IMR-90 (cell line): ENCODE results near the gene GMPPB. TPM values are rescaled to one million over a fixed set of nuclear protein-coding genes. Genes with fewer than 3 reads are reported as not detected.

Experiments used
- ATAC-seq: fragments of 200-7000 bp; cut with Tn5 transposase; 2 replicates; pipeline ENCODE4 v1.9.1; 2020; ENCODE audit warnings: low read depth, mild to moderate bottlenecking, moderate library complexity
- BruUV-seq: library from RNA; stranded (reverse); fragments of 400-500 nt; replicated peaks from 2 replicates; lab custom pipeline; 2021; lab: Mats Ljungman, UMichigan
- CTCF ChIA-PET: fragments of 300-600 bp; formaldehyde crosslinking; extraction: SDS; loops from one replicate; lab custom pipeline; 2021; ENCODE audit warnings: antibody characterized with exemption; lab: Yijun Ruan, JAX
- POLR2A ChIA-PET: fragments of 300-600 bp; sonication (Branson Sonifier 250); formaldehyde crosslinking; loops from one replicate; lab custom pipeline; 2022; ENCODE audit warnings: antibody characterized with exemption; ENCODE audit not compliant: unreplicated experiment; lab: Charles Lee
- DNase-seq: peaks from one replicate; pipeline ENCODE4 v3.0.0; 2013
- H2AFZ ChIP-seq: replicated peaks from 2 replicates; pipeline ENCODE3; 2013; ENCODE audit warnings: low read length, mild to moderate bottlenecking; ENCODE audit not compliant: poor library complexity
- H2AK5ac ChIP-seq: 2 replicates; pipeline ENCODE4 v1.6.1; 2013; ENCODE audit warnings: low read depth, low read length, inconsistent platforms
- H2AK9ac ChIP-seq: replicated peaks from 2 replicates; pipeline ENCODE3; 2013; ENCODE audit warnings: mild to moderate bottlenecking, low read depth, low read length, moderate library complexity; ENCODE audit not compliant: poor library complexity
- H2BK120ac ChIP-seq: 2 replicates; pipeline ENCODE4 v1.6.1; 2013; ENCODE audit warnings: low read depth, low read length, inconsistent platforms
- H2BK15ac ChIP-seq: 3 replicates; pipeline ENCODE4 v1.6.1; 2013; ENCODE audit warnings: low read depth, low read length, inconsistent platforms
- H2BK20ac ChIP-seq: 2 replicates; pipeline ENCODE4 v1.6.1; 2013; ENCODE audit warnings: low read depth, mild to moderate bottlenecking, inconsistent platforms, low read length, moderate library complexity
- H2BK5ac ChIP-seq: 2 replicates; pipeline ENCODE4 v1.6.1; 2013; ENCODE audit warnings: mild to moderate bottlenecking, low read depth, low read length, inconsistent platforms; ENCODE audit not compliant: poor library complexity, severe bottlenecking
- H3K14ac ChIP-seq: replicated peaks from 2 replicates; pipeline ENCODE4 v1.6.1; 2013; ENCODE audit warnings: low read depth, low read length, inconsistent platforms
- H3K18ac ChIP-seq: 2 replicates; pipeline ENCODE4 v1.6.1; 2013; ENCODE audit warnings: low read depth, low read length, control low read depth
- H3K23ac ChIP-seq: 2 replicates; pipeline ENCODE4 v1.6.1; 2013; ENCODE audit warnings: low read depth, low read length, inconsistent platforms
- H3K27ac ChIP-seq: 2 replicates; pipeline ENCODE4 v1.5.1; 2013; ENCODE audit warnings: mild to moderate bottlenecking, control low read depth, low read length; ENCODE audit not compliant: insufficient read depth
- H3K27me3 ChIP-seq: 2 replicates; pipeline ENCODE4 v1.6.1; 2013; ENCODE audit warnings: low read length; ENCODE audit not compliant: control insufficient read depth, insufficient read depth
- H3K36me3 ChIP-seq: 2 replicates; pipeline ENCODE4 v1.6.1; 2013; ENCODE audit warnings: low read length, mixed read lengths; ENCODE audit not compliant: control insufficient read depth, insufficient read depth
- H3K4ac ChIP-seq: 2 replicates; pipeline ENCODE4 v1.6.1; 2013; ENCODE audit warnings: low read depth, low read length, inconsistent platforms
- H3K4me1 ChIP-seq: 2 replicates; pipeline ENCODE4 v1.6.1; 2013; ENCODE audit warnings: low read length, mixed read lengths; ENCODE audit not compliant: control insufficient read depth, insufficient read depth
- H3K4me2 ChIP-seq: 2 replicates; pipeline ENCODE4 v1.6.1; 2013; ENCODE audit warnings: low read depth, mild to moderate bottlenecking, control low read depth, low read length, moderate library complexity
- H3K4me3 ChIP-seq: 2 replicates; pipeline ENCODE4 v1.5.1; 2013; ENCODE audit warnings: low read depth, mild to moderate bottlenecking, control low read depth, low read length, moderate library complexity; ENCODE audit not compliant: insufficient read depth
- H3K56ac ChIP-seq: 2 replicates; pipeline ENCODE4 v1.6.1; 2013; ENCODE audit warnings: low read length, inconsistent platforms; ENCODE audit not compliant: insufficient read depth; ENCODE audit errors: extremely low read depth
- H3K79me1 ChIP-seq, 2 experiments: 2 replicates each; pipeline ENCODE4 v1.6.1; 2013; ENCODE audit warnings: low read length in 2 of 2, inconsistent platforms in 1 of 2, low read depth in 1 of 2
- H3K9ac ChIP-seq: 2 replicates; pipeline ENCODE4 v1.6.1; 2013; ENCODE audit warnings: low read depth, low read length, control low read depth
- H3K9me1 ChIP-seq: 2 replicates; pipeline ENCODE4 v1.6.1; 2013; ENCODE audit warnings: low read length, inconsistent platforms; ENCODE audit not compliant: insufficient read depth
- H3K9me3 ChIP-seq: 2 replicates; pipeline ENCODE4 v1.6.1; 2013; ENCODE audit warnings: low read length; ENCODE audit not compliant: control insufficient read depth, insufficient read depth
- H4K20me1 ChIP-seq: 2 replicates; pipeline ENCODE4 v1.6.1; 2013; ENCODE audit warnings: low read length, inconsistent platforms; ENCODE audit not compliant: insufficient read depth
- H4K5ac ChIP-seq: 2 replicates; pipeline ENCODE4 v1.6.1; 2013; ENCODE audit warnings: mild to moderate bottlenecking, low read depth, low read length, control low read depth
- H4K8ac ChIP-seq, 2 experiments: 2 replicates each; pipeline ENCODE4 v1.6.1; 2013; ENCODE audit warnings: low read depth in 2 of 2, low read length in 2 of 2, control low read depth in 1 of 2, inconsistent platforms in 1 of 2
- H4K91ac ChIP-seq: 2 replicates; pipeline ENCODE4 v1.6.1; 2013; ENCODE audit warnings: low read depth, low read length, inconsistent platforms; ENCODE audit not compliant: insufficient read depth
- CEBPB ChIP-seq: IDR thresholded peaks from 2 replicates; pipeline ENCODE4 v1.6.1; 2012; ENCODE audit warnings: low read depth, low read length, improper control_type of control experiment
- MAFK ChIP-seq: IDR thresholded peaks from 2 replicates; pipeline ENCODE4 v1.6.1; 2012; ENCODE audit warnings: low read depth, low read length, improper control_type of control experiment
- POLR2A ChIP-seq: IDR thresholded peaks from 2 replicates; pipeline ENCODE4 v1.6.1; 2012; ENCODE audit warnings: mild to moderate bottlenecking, low read depth, low read length
- RCOR1 ChIP-seq: IDR thresholded peaks from 2 replicates; pipeline ENCODE4 v1.6.1; 2012; ENCODE audit warnings: mild to moderate bottlenecking, low read length, improper control_type of control experiment; ENCODE audit not compliant: insufficient replicate concordance
- WGBS, 2 experiments: methylation state at CpG; one replicate each; pipeline versions ENCODE4 v1.1.5 to v1.1.7; 2013; ENCODE audit warnings: missing lambda C conversion rate in 2 of 2; ENCODE audit not compliant: insufficient read length in 1 of 2; ENCODE audit errors: extremely low coverage in 2 of 2; 5-methylcytosine and 5-hydroxymethylcytosine counted together
- dilution Hi-C: fragments of 300-500 bp; cut with HindIII; formaldehyde crosslinking; loops from one replicate; pipeline ENCODE4 v1.14.3; 2018; ENCODE audit warnings: low sequenced_read_pairs; ENCODE audit not compliant: unreplicated experiment
- in situ Hi-C: fragments of 300-500 bp; cut with MboI; formaldehyde crosslinking; loops from 3 replicates; pipeline ENCODE4 v1.14.3; 2019; ENCODE audit warnings: low sequenced_read_pairs, inconsistent platforms, mixed read lengths
- intact Hi-C: fragments of 100-400 bp; cut with micrococcal nuclease; formaldehyde crosslinking; loops from 2 replicates; pipeline ENCODE4 v1.10.0; 2022
- polyA plus RNA-seq, 3 experiments: library from polyadenylated mRNA; depleted of rRNA; stranded (reverse); fragments of >200 nt; gene quantifications; 2 replicates each; pipeline ENCODE4 v1.2.3, GENCODE V29; 2012; ENCODE audit warnings: low replicate concordance in 1 of 3
- total RNA-seq: library from RNA; depleted of rRNA; stranded (reverse); fragments of >200 nt; gene quantifications from 2 replicates; pipeline ENCODE4 v1.2.3, GENCODE V29; 2012

The GMPPB gene
- total and polyA plus RNA-seq, 2 of the 4 experiments (the other 2 are of a cell fraction) = 27.9 to 37.3 TPM

DNA sequence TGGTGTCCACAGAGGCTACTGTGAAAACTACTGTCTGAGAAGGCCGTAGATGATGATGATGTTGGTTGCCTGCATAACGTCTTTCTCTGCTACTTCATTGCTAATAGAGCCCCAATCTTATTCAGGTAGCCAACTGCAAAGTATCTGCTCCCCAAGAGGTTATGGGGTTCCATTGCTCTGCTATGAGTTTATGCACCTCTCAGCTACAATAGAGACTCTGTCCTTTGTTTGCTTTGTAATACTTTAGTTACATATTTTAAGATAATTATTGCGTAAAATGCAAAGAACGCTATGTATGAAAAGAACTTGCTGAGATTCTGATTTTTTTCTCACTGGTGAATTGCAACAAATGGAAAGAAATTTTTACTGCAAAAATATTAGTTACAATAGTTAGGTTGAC is 27.8 kb upstream of the GMPPB start:
- CTCF ChIA-PET = no interaction called here
- no peak overlapping the region for H2AK5ac ChIP-seq
- no peak overlapping the region for H3K4me2 ChIP-seq
- H4K20me1 ChIP-seq = peaks cover 44% of the 10 kb centered on the region
- H3K27ac ChIP-seq = no peak overlapping the region
- DNase-seq = no peak
- in situ Hi-C loops (no loop called here), dilution Hi-C loops (no loop called here), intact Hi-C loops (no loop called here)
- H2BK5ac ChIP-seq = no peak overlapping the region
- TF ChIP-seq POLR2A = no peak
- TF ChIP-seq CEBPB = no peak
- TF ChIP-seq MAFK = no peak
- no peak for TF ChIP-seq RCOR1
- H3K9me1 ChIP-seq = peaks cover 14% of the 10 kb centered on the region
- no peak overlapping the region for H3K18ac ChIP-seq
- H3K9ac ChIP-seq = no peak overlapping the region
- no peak overlapping the region for H4K5ac ChIP-seq
- ATAC-seq = no peak
- H3K79me1 ChIP-seq = peaks cover 34 to 71% of the 10 kb centered on the region in 2 experiments
- H2AK9ac ChIP-seq = no peak overlapping the region
- peaks cover 7% of the 10 kb centered on the region; the same call in 1 of the 2 replicates for H3K4me1 ChIP-seq
- WGBS, 2 experiments = no CpG with 5 or more reads among the region's 4 CpGs
- H2BK15ac ChIP-seq = no peak overlapping the region
- H2AFZ ChIP-seq = no peak overlapping the region
- POLR2A ChIA-PET = no interaction called here
- no peak overlapping the region for H2BK120ac ChIP-seq
- H3K4me3 ChIP-seq = no peak overlapping the region
- H3K36me3 ChIP-seq = peaks cover 8% of the 10 kb centered on the region; the same call in 1 of the 2 replicates
- BruUV-seq = no TSS peak
- no peak overlapping the region for H3K56ac ChIP-seq
- no peak overlapping the region for H3K4ac ChIP-seq
- no peaks in the 10 kb centered on the region for H3K27me3 ChIP-seq
- no peak overlapping the region for H4K8ac ChIP-seq
- no peak overlapping the region for H2BK20ac ChIP-seq
- no peaks in the 10 kb centered on the region for H3K9me3 ChIP-seq
- H3K14ac ChIP-seq = no peak overlapping the region
- H3K23ac ChIP-seq = no peak overlapping the region
- no peak overlapping the region for H4K91ac ChIP-seq
